Mammary epithelial cell (primary cell): ENCODE measurements around the gene PRICKLE2.

Source experiments
- CTCF ChIP-seq, 2 donors: IDR thresholded peaks in 1 of 2; conservative IDR thresholded peaks in 1 of 2; 2 replicates each; pipeline ENCODE4 v1.5.1; 2011 to 2012; ENCODE audit warnings: inconsistent platforms in 2 of 2, low read length in 2 of 2, mild to moderate bottlenecking in 2 of 2, control low read depth in 1 of 2, low read depth in 1 of 2; ENCODE audit not compliant: insufficient read depth in 1 of 2; ENCODE audit errors: extremely low read depth in 1 of 2
- EZH2 ChIP-seq: IDR thresholded peaks from 2 replicates; pipeline ENCODE4 v1.6.1; 2012; ENCODE audit warnings: low read length, inconsistent platforms, borderline replicate concordance

DNA sequence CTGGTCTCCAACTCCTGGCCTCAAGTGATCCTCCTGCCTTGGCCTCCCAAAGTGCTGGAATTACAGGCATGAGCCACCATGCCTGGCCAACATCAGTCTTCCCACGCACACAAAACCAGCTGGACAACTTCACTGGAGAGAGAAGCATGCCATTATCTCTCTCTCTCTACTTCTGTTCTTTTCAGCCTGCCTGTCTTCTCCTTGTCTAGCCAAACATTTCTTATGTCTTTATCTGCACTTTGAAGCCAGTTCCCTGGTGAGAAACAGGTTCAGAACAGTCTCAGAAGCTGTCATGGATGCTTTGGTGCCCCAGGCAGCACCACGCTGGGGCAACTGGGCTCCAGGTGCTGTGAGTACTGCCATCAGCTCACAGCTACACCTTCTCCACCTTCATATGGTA lies 79.8 kb downstream of the PRICKLE2 start:
- TF ChIP-seq CTCF (conservative IDR thresholded peaks at IDR 0.05 in 1 of 2, IDR thresholded peaks at IDR 0.05 in 1 of 2; ENCODE audit: extremely low read depth in 1 of 2, insufficient read depth in 1 of 2, low read depth in 1 of 2, low read length in 2 of 2) (no peak), EZH2 (no peak)
